Measurements from ENCODE around the gene RBM15B.

DNA sequence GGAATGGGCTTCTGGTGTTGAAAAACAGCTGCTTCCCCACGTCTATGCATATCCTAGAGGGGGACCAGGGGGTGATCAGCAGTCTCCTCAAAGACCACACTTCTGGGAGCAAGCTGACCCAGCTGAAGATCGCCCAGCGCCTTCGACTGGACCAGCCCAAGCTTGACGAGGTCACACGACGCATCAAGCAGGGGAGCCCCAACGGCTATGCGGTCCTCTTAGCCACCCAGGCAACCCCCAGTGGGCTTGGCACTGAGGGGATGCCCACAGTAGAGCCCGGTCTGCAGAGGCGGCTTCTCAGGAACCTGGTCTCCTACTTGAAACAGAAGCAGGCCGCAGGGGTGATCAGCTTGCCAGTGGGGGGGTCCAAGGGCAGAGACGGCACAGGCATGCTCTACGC, 2.5 kb downstream of the RBM15B start:
- TF ChIP-seq, protein P1, sequence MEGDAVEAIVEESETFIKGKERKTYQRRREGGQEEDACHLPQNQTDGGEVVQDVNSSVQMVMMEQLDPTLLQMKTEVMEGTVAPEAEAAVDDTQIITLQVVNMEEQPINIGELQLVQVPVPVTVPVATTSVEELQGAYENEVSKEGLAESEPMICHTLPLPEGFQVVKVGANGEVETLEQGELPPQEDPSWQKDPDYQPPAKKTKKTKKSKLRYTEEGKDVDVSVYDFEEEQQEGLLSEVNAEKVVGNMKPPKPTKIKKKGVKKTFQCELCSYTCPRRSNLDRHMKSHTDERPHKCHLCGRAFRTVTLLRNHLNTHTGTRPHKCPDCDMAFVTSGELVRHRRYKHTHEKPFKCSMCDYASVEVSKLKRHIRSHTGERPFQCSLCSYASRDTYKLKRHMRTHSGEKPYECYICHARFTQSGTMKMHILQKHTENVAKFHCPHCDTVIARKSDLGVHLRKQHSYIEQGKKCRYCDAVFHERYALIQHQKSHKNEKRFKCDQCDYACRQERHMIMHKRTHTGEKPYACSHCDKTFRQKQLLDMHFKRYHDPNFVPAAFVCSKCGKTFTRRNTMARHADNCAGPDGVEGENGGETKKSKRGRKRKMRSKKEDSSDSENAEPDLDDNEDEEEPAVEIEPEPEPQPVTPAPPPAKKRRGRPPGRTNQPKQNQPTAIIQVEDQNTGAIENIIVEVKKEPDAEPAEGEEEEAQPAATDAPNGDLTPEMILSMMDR (IDR thresholded peaks at IDR 0.05; ENCODE audit: low read depth, low read length) = no peak
- no peak for TF ChIP-seq EZH2phosphoT487 (IDR thresholded peaks at IDR 0.05; ENCODE audit: low read depth)
